ENCODE data around the gene GALK2.

- TF ChIP-seq CTCF (conservative IDR thresholded peaks at IDR 0.05; ENCODE audit: low read depth, low read length) = no peak
- no peak for TF ChIP-seq EZH2 (IDR thresholded peaks at IDR 0.05; ENCODE audit: borderline replicate concordance, low read depth, low read length, poor library complexity, severe bottlenecking)
Measured at GRCh38 chr15:49120832-49121231, 49.2 kb upstream of the GALK2 start.
